NB4 (cell line): ENCODE results near the gene U2AF2.

Experiments used
- POLR2A ChIP-seq: IDR thresholded peaks from 2 replicates; pipeline ENCODE4 v1.6.1; 2011; ENCODE audit warnings: mild to moderate bottlenecking; ENCODE audit not compliant: insufficient read length; ENCODE audit errors: extremely low read depth
- TF ChIP-seq, protein P1 (sequence below): IDR thresholded peaks from one replicate; pipeline ENCODE4 v1.5.1; 2012; ENCODE audit warnings: low read depth, low read length

DNA sequence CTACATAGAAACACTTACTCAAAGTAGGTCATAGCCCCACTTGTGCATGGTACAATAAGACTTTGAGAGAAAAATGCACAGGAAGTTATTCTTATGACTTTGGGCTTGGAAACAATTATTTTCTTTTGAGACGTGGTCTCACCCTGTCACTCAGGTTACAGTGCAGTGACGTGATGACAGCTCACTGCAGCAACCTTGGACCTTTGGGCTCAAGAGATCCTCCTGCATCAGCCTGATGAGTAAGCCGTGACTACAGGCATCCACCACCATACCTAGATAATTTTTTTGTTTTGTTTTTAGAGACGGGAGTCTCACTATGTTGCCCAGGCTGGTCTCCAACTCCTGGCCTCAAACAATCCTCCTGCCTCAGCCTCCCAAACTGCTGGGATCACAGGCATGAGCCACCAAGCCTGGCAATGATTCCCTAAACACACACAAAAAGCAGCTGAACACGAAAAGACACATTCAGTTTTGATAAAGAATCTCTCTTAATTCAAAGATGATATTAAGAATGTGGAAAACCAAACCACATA lies 65.4 kb downstream of the U2AF2 start:
- TF ChIP-seq, protein P1, sequence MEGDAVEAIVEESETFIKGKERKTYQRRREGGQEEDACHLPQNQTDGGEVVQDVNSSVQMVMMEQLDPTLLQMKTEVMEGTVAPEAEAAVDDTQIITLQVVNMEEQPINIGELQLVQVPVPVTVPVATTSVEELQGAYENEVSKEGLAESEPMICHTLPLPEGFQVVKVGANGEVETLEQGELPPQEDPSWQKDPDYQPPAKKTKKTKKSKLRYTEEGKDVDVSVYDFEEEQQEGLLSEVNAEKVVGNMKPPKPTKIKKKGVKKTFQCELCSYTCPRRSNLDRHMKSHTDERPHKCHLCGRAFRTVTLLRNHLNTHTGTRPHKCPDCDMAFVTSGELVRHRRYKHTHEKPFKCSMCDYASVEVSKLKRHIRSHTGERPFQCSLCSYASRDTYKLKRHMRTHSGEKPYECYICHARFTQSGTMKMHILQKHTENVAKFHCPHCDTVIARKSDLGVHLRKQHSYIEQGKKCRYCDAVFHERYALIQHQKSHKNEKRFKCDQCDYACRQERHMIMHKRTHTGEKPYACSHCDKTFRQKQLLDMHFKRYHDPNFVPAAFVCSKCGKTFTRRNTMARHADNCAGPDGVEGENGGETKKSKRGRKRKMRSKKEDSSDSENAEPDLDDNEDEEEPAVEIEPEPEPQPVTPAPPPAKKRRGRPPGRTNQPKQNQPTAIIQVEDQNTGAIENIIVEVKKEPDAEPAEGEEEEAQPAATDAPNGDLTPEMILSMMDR: no peak
- TF ChIP-seq POLR2A: no peak
